ENCODE data around the gene ASB10.

ASB10 gene

DNA sequence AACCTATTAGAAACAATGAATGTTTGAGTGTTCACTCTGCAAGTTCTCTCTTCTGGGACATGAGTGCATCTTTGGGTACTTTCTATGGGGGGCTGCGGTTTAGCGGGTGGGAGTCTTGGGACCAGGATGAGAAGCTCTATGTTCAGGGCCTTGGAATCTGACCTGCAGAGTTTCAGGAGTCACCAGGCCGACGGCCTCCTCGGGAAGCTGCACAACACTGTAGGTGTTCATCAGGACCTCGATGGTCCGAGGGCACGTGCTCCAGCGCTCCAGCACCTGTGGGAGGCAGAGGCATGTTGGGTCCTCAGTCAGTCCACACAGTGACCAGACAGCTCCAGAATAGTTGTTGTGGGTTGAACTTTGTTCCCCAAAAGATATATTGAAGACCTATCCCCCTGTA lies 10.6 kb downstream of the ASB10 start:
- H3K27ac ChIP-seq = no peak overlapping the region
- TF ChIP-seq ZFX (IDR thresholded peaks at IDR 0.05; ENCODE audit: borderline replicate concordance) = no peak
- TF ChIP-seq, protein P1, sequence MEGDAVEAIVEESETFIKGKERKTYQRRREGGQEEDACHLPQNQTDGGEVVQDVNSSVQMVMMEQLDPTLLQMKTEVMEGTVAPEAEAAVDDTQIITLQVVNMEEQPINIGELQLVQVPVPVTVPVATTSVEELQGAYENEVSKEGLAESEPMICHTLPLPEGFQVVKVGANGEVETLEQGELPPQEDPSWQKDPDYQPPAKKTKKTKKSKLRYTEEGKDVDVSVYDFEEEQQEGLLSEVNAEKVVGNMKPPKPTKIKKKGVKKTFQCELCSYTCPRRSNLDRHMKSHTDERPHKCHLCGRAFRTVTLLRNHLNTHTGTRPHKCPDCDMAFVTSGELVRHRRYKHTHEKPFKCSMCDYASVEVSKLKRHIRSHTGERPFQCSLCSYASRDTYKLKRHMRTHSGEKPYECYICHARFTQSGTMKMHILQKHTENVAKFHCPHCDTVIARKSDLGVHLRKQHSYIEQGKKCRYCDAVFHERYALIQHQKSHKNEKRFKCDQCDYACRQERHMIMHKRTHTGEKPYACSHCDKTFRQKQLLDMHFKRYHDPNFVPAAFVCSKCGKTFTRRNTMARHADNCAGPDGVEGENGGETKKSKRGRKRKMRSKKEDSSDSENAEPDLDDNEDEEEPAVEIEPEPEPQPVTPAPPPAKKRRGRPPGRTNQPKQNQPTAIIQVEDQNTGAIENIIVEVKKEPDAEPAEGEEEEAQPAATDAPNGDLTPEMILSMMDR (IDR thresholded peaks at IDR 0.05) = no peak

DNA sequence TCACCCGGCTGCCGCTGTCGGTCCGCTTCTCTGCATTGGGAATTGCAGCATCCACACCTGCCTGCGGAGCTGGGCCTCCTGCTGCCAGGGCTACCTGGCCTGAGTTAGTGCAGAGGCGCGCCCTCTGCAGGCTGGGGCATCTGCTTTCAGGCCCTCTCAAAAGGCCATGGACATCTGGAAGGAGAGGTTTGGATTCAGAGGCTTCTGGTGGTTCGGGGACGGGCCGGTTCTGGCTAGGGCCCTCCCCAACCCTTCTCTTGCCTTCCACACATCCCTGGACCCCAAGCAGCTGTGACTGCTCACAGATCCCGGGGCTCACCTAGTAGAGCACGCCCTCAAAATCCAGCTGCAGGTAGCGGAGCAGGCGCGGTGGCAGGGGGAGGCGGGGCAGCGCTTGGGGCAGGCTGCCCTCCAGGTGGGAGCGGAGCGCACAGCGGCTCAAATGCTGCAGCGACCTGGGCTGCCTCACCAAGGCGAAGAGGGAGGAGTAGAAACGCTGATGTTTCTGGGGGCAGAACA lies 11.2 kb downstream of the ASB10 start:
- H3K27ac ChIP-seq = no peak overlapping the region
- TF ChIP-seq, protein P1 (IDR thresholded peaks at IDR 0.05) = peak; percentile 69
- TF ChIP-seq ZFX (IDR thresholded peaks at IDR 0.05; ENCODE audit: borderline replicate concordance) = no peak

DNA sequence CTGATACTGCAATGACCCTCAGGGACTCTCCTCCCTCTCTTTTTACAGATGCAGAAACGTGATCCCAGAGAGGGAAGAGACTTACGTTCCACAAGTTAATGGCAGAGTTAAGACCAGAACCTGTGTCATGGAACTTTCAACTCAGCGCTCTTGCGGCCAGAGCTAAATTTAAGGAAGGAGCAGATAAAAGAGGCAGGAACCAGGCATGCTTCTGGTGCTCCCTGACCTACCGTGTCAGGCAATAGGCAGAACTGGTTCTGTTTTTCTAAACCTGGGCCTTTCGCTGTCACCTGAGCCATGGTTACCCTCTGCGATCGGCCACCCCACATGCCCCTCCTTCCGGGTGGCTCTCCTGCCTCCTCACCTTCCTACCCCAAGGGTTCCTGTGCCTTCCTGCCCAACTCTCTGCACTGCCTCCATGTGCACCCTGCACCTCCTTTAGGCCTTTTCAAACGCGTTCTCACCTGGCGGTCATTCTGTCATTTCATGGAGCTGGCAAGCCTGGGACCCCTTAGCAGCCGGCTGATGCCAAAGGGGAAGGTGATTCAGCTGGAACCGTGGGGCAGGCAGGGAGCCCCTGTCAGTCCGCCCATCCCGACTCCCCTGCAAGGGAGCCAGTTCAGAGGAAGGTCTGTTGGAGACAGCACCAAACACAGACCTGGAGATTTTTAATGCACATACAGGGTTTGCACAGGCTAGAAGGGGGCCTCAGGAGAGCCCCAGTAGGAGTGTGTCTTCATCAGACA lies 11.8 kb downstream of the ASB10 start:
- no peak for TF ChIP-seq ZFX (IDR thresholded peaks at IDR 0.05; ENCODE audit: borderline replicate concordance)
- TF ChIP-seq, protein P1 (IDR thresholded peaks at IDR 0.05) = no peak
- no peak overlapping the region for H3K27ac ChIP-seq

DNA sequence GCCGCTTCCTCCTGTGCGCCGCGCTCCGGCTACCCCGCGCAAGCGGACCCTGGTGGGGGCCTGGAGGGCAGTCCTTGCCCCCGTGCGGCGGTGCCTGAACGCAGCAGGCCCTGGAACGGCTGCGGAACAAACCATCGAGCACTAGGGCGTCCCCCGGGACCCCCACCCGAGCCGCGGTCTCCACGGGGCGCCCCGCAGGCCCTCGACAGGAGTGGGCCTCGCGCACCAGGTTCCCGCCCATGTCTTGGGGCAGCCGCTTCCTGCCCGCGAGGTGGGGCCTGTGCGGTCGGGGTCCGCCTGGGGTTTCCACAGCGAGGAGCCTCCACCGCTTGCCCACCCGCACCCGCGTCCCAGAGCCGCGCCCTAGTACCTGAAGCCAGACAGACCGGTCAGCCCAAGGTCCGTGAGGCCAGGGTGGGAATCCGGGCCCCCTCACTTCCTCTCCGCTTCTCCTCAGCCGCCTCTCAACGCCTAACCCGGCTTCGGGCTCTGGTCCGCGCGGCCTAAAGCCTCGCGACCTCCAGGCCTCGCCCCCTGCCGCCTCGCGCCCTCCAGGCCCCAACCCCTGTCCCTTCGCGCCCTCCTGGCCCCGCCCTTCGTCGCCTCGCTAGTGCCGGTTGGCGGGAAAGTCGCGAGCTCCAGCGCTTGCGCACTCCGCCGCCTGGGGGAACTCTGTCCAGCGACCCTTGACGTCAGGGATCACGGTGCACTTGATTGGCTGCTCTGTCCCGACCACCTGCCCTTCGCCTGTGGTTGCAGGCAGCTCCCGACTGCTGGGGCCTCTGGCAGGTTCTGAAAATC lies 12.6 kb downstream of the ASB10 start:
- TF ChIP-seq ZFX (IDR thresholded peaks at IDR 0.05; ENCODE audit: borderline replicate concordance) = no peak
- TF ChIP-seq, protein P1 (IDR thresholded peaks at IDR 0.05) = no peak

DNA sequence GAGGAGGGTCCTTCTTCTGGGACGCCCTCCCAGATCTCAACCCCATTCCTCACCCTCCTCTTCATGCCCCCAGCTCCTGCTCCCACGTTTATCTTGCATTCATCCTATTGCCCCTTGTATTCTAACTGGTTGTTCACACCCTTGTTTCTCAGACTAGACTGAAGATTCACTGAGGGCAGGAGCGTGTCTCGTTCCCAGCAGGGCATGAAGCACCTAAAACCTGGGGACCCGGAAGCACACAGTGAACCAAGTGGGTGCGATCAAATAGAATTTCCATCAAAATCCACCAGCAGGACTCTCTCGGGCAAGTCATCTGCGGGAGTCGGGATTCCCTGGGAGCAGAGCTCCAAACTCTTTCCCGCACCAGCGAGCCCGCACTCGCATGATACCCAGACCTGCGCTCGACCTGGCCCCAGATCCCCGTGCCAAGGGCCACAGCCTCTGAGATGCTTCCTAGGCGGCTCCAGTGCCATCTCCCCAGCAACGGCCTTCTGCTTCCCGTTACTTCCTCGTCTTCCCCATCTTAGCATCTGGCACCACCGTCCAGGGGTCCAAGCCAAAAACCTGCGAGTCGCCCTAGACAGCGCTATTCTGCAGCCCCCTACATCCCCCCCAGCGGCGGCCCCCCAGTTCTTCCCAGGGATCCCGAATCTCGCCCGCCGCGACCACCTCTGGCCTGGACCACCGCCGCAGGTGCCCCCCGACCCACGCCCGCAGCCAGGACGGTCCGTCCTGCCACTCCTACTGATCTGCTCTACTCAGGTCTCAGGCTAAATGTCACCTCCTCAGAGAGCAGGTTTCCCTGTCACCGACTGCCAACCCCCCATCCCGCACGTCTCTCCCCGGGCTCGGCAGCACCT lies 13.4 kb downstream of the ASB10 start:
- no peak for TF ChIP-seq ZFX (IDR thresholded peaks at IDR 0.05; ENCODE audit: borderline replicate concordance)
- TF ChIP-seq, protein P1 (IDR thresholded peaks at IDR 0.05) = no peak
- no peak overlapping the region for H3K27ac ChIP-seq

More for the DNA sequence above, 12.6 kb downstream of the ASB10 start:
- H3K27ac ChIP-seq = no peak overlapping the region

DNA sequence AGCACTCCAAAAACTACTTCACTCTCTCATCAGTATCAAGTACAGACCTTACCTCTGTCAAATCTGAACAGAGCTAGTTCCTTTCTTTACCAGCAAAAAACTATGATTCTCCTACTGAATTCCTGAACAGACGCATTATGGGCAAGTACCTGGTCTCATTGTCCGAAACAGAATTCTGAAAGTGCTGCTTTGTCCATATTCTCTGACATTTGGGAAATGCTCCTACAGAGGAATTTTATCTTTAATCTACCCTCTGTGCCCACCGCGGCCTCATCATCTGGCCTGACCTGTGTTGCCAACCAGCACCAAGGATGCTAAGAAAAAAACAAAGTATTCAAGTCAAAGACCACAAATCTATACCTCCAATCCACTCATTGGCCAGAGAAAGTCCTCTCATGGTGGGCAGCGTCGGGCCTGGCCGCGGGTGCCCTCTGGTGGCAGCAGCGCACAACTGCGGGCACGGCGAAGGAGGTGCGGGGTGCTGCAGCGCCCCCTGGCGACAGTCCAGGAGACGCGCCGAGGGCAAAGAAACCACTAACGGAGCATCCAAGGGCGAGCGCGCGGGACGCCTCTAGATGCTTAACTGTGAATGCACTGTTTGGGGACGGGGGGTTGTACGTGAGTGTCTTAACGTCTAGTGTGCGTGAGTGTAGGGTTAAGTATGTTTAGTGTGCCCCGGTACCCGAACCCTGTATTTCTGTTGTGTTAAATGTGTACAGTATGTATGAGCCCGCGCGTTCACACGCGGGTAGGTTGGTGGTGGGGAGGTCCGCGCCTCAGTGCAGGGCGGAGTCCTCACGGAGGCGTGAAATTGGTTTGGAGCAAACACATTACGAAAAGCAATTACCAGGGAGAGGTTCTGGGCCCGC lies 14.5 kb downstream of the ASB10 start:
- H3K27ac ChIP-seq = no peak overlapping the region
- TF ChIP-seq, protein P1 (IDR thresholded peaks at IDR 0.05) = peak; percentile 100
- TF ChIP-seq ZFX (IDR thresholded peaks at IDR 0.05; ENCODE audit: borderline replicate concordance) = no peak

Data from 22Rv1 (cell line).